HTR-8/SVneo (cell line): Measurements from ENCODE around the gene PCK2.
"Not testable (repeated sequence)": the region's sequence is repeated elsewhere in the genome, so short reads cannot be mapped to it uniquely, and the experiment has no call there.

ENCODE experiments used
- DNase-seq: peaks from one replicate; pipeline ENCODE4 v3.0.0; 2011; ENCODE audit warnings: low spot score, mixed read lengths; ENCODE audit not compliant: insufficient read length
- FAIRE-seq: peaks from 2 replicates; lab custom pipeline; 2011; peaks lifted over from hg19 to GRCh38; lab: Jason Lieb, UNC

The PCK2 gene

GRCh38 chr14:24092505-24093206 lies 1.5 kb upstream of the PCK2 start:
- DNase-seq: no peak
- FAIRE-seq: no peak

- FAIRE-seq (no peak), DNase-seq (no peak)
These were observed 757 bp upstream of the PCK2 start for GRCh38 chr14:24093207-24093900.

GRCh38 chr14:24094841-24095270 lies 745 bp downstream of the PCK2 start:
- no peak for FAIRE-seq
- no peak for DNase-seq

- FAIRE-seq: no peak
- DNase-seq: no peak
These were observed 1.4 kb downstream of the PCK2 start for GRCh38 chr14:24095271-24096068.

- no peak for DNase-seq
- FAIRE-seq: no peak
These were observed 2.6 kb downstream of the PCK2 start for GRCh38 chr14:24096545-24097181.

- DNase-seq (no peak), FAIRE-seq (no peak)
These were observed 4.3 kb downstream of the PCK2 start for GRCh38 chr14:24098229-24098926.

- DNase-seq (no peak), FAIRE-seq (no peak)
These were observed 5.1 kb downstream of the PCK2 start for GRCh38 chr14:24098927-24099813.

GRCh38 chr14:24100197-24100981 lies 6.3 kb downstream of the PCK2 start:
- DNase-seq (no peak), FAIRE-seq (no peak)

GRCh38 chr14:24100982-24101494 lies 6.9 kb downstream of the PCK2 start:
- no peak for DNase-seq
- no peak for FAIRE-seq

- DNase-seq: no peak
- no peak for FAIRE-seq
These were observed 8.4 kb downstream of the PCK2 start for GRCh38 chr14:24102357-24103048.

- DNase-seq (no peak), FAIRE-seq (no peak)
These were observed 9.3 kb downstream of the PCK2 start for GRCh38 chr14:24103451-24103850.

GRCh38 chr14:24105609-24106239 lies 11.6 kb downstream of the PCK2 start:
- DNase-seq, FAIRE-seq: not testable (repeated sequence)

GRCh38 chr14:24106672-24107271 lies 12.7 kb downstream of the PCK2 start:
- DNase-seq: no peak
- no peak for FAIRE-seq

- DNase-seq (no peak), FAIRE-seq (no peak)
These were observed 14.3 kb downstream of the PCK2 start for GRCh38 chr14:24108336-24108874.

GRCh38 chr14:24110060-24110459 lies 15.9 kb downstream of the PCK2 start:
- no peak for FAIRE-seq
- DNase-seq: no peak

- DNase-seq (no peak), FAIRE-seq (no peak)
These were observed 16.4 kb downstream of the PCK2 start for GRCh38 chr14:24110523-24110922.
